Mesodermal cell (in vitro differentiated cells): ENCODE results near the gene BARX1.
A peak's percentile ranks its signal among the peaks of the same experiment; 100 is the strongest.

Experiments
- H3K27ac ChIP-seq: 2 replicates; pipeline ENCODE4 v1.7.0; 2013; ENCODE audit warnings: mild to moderate bottlenecking, low read depth, low read length, moderate library complexity; ENCODE audit not compliant: severe bottlenecking
- H3K36me3 ChIP-seq: 2 replicates; pipeline ENCODE4 v1.7.1; 2013; ENCODE audit warnings: mild to moderate bottlenecking, low read length, moderate library complexity; ENCODE audit not compliant: control insufficient read depth, insufficient read depth
- H3K4me1 ChIP-seq: one replicate; pipeline ENCODE4 v1.7.1; 2013; ENCODE audit warnings: mild to moderate bottlenecking, low read length; ENCODE audit not compliant: insufficient read depth, control insufficient read depth, poor library complexity, severe bottlenecking
- H3K4me3 ChIP-seq: 2 replicates; pipeline ENCODE4 v1.7.0; 2013; ENCODE audit warnings: low read length, control low read depth, mild to moderate bottlenecking; ENCODE audit not compliant: insufficient read depth, poor library complexity, severe bottlenecking; ENCODE audit errors: extremely low read depth
- H3K9me3 ChIP-seq: 2 replicates; pipeline ENCODE4 v1.7.1; 2013; ENCODE audit warnings: mild to moderate bottlenecking, low read length, moderate library complexity; ENCODE audit not compliant: control insufficient read depth
- WGBS, 2 experiments: methylation state at CpG; one replicate each; pipeline ENCODE4 v1.1.5; 2013; ENCODE audit warnings: missing lambda C conversion rate in 2 of 2; ENCODE audit not compliant: insufficient coverage in 2 of 2; 5-methylcytosine and 5-hydroxymethylcytosine counted together

Gene BARX1

DNA sequence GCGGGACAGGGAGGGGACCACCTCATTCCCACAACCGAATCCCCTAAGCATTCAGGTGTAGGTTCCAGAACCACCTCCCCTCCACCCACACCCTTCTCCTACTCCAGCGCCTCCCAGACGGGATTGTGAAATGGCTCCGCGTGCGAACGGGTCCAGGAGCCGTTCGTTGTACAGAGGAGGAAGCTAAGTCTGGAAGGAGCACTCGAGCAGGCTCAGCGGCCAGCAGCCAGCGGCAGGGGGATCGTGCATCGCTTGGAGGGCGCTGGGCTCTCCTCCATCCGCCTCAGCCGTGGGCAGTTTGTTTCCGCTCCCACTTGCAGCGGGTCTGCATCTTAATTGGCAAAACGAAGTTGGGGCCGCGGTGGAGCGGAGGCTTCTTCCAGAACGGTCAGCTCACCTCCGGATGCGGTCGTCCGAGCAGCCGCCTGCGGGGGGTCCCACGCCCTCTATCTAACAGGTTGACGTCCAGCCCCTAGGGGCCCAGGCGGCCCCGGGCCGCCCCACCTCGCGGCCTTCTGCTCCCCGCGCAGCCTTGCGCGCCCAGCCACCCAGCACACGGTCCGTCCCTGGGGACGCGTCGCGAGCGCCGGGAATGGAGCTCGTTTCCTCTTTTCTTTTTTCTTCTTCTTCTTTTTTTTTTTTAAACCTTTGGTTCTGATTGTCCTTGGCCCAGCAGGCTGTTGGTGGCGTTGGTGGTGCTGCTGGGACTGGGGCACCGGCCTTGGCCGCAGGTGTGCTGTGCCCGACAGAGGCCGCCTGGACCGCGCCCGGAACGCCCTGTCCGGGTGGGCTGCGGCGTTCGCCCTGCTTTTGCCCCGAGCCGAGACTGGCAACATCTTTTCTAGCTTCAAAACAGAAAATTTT, 3.9 kb upstream of the BARX1 start:
- no peaks in the 10 kb centered on the region for H3K36me3 ChIP-seq
- no peaks in the 10 kb centered on the region for H3K9me3 ChIP-seq
- peak overlapping the region; percentile 5 for H3K4me3 ChIP-seq
- no peak overlapping the region for H3K27ac ChIP-seq
- peaks cover 16% of the 10 kb centered on the region for H3K4me1 ChIP-seq
- 1 to 2% methylated on average over 53 to 64 of the region's 66 CpGs for WGBS, 2 experiments

DNA sequence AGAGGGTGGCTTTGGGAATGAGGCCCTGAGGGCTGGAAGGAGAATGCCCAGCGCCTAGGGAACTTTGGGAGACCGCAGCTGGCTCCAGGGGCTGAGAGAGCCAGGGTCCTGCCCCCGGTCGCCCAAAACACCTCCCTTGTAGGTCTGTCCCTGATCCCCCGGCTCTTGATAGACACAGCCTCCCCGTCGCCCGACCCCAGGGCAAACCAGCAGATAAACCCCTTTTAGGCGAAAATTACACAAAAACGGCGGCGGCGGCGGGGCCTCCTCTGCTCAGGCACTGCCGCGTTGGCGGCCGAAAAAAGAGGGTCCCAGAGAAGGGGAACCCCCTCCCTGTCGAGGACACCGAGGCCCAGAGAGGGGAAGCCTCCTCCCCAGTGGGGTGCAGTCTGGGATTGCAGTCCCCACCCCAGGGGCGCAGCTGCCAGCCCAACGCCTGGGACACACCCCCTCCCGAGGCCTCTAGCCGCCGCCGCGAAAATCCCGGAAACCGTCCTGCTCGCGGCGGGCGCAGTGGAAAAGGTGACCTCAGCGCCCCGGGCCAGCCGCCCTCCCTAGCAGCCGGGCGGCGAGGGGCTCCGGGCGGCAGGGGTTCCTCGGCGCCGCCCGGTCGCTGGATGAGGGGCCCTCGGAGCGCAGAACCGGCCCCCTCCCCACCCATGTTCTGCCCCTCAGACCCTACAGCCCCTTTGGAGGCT, 3.1 kb upstream of the BARX1 start:
- Histone ChIP-seq H3K36me3 (no peaks in the 10 kb centered on the region), H3K27ac (no peak overlapping the region), H3K4me3 (peak overlapping the region; percentile 5), H3K4me1 (peaks cover 17% of the 10 kb centered on the region), H3K9me3 (no peaks in the 10 kb centered on the region)
- WGBS, 2 experiments, result 3 to 6% methylated on average over 27 to 30 of the region's 49 CpGs

DNA sequence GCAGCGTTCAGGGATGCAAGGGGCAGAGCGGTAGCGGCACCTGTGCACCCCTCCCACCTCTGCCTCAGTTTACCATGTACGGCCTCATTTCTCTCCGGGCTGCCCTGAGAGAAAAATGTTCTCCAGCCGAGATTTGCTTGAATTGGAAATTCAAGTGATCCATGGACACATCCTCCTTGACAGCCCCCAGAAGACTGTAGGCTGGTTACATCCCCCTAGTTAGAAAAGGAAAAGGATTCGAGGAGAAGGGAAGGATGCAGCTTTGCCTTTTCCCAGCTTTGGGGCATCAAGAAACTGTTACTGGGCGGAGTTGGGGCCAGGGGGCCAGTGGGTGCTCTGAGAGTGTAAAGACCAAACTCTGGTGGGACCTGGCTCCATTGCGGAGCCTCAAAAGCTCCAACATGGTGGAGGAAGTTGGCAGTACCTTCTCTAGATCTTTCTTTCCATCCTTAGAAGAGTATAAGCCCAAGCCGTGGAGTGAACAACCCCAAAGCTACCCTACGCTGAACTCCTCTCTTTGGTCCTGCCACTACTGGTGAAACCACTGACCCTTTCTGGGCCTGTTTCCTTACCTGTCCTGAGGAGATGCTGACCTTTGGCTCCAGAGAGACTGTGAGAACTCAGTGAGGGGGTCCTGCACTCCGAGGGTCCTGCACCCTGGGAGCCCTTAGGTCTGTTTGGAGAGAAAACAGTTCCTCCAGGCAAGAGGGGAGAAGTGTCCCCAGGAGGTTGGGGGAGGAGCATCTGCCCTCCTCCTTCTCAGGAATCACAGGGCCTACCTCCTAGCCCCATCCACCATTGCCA, 1.0 kb upstream of the BARX1 start:
- Histone ChIP-seq H3K9me3 (no peaks in the 10 kb centered on the region), H3K4me1 (peaks cover 27% of the 10 kb centered on the region), H3K4me3 (no peak overlapping the region), H3K36me3 (no peaks in the 10 kb centered on the region), H3K27ac (no peak overlapping the region)
- 29 to 54% methylated on average over 6 to 8 of the region's 12 CpGs for WGBS, 2 experiments

DNA sequence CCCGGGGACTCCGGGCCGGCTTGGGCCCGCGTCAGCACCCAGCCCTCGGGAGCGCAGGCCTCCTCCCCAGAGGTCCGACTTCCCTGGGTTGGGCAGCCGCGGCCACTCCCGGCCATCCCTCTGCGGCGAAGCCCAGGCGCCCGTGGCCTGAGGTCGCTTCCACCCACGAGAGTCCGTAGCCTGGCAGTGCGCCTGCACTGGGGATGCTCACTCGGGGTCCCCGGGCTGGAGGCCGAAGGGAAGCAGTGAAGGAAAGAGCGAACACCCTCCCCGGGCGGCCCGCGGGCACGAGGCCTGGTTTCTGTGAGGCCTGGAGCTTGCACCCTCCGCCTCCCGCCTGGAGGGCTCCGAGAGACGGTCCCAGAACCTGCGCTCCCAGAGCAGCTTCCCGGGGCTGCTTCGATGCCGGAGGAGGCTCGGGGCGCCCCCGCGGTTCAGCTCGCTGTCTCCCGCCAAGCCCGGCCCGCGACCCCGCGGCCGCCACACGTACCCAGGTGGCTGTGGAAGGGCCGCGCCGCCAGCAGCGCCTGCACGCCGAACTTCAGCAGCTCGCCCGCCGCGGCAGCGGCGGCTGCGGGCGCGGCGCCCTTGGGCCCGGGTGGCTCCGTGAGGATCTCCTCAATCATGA, 607 bp downstream of the BARX1 start:
- H3K27ac ChIP-seq, result no peak overlapping the region
- 1 to 2% methylated on average over 53 to 56 of the region's 67 CpGs for WGBS, 2 experiments
- H3K4me3 ChIP-seq, result peak overlapping the region; percentile 5
- peaks cover 27% of the 10 kb centered on the region for H3K4me1 ChIP-seq
- peaks cover 6% of the 10 kb centered on the region for H3K9me3 ChIP-seq
- H3K36me3 ChIP-seq, result no peaks in the 10 kb centered on the region

DNA sequence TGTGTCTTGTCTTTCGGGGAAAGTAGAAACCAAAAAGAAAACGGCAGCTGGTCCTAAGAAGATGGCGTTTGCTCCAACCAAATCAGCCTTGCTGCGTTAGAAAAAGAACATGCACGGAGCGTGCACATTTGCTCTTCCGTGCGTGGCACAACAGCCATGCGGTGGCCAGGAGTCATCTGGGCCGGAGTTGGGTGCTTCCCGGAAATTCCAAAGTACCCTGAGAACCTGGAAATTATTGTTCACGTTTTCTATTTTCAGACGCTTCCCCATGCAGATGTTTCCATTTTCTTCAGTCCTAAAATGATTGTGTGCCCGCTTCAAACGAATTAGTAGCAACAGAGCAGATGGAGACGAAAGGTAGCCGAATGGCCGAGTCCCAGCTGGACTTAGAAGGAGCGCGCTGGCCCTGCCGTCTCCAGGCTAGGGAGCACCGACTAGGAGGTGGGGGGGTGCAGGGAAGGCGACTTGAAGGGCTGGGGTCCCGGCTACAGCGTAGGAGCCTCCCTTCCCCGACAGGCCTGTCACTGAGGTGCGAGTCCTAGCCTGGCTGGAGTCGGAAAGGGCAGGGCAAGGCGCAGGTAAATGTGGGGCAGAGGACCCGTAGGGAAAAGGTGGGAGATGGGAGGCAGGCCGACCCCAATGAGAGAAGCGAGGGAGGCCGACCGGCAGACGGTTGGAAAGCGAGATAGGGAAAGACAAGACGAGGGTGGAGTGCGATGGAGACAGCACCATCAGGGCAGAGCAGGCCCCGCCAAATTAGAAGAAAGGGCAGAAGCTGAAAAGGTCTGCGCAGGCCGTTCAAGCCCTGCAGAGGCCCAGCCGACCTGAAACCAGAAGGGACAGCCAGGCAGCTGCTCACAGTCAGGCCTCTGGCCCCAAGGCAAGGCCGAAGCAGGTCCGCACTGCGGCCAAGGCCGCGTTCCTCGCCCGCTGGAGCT, 1.4 kb downstream of the BARX1 start:
- 6% methylated on average over 36 to 47 of the region's 49 CpGs for WGBS, 2 experiments

DNA sequence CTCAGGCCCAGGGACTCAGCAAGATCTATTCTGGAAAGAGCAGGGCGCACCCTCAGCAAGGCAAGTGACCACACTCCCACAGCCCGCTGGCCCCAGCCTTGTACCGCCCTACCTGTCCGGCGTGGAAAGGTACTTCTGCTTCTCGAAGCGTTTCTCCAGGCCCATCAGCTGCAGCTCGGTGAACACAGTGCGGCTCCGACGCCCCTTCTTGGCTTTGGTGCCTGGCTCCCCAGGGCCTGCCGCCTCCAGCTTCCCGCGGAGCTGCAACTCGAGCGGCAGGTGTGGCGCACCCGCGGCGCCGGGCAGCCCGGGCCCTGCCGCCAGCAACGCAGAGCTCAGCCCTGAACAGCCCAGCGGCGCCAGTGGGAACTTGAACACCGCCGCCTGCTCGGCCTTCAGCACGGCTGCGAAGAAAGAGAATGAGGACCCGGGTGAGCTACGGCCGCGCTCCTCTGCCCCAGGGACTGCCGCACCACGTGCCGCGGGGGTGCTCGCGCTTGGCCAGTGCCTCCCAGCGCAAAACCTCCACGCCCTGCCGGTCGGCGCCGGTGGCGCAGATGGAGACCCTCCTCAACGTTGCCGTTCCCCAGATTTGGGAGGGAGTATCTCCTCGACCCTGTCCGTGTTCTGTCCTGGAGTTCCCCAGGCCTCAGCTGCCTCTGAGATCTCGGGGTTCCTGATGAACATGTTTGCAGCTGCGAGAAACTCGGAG, 2.2 kb downstream of the BARX1 start:
- Histone ChIP-seq H3K9me3 (peaks cover 6% of the 10 kb centered on the region), H3K36me3 (no peaks in the 10 kb centered on the region), H3K27ac (no peak overlapping the region), H3K4me3 (no peak overlapping the region), H3K4me1 (peaks cover 11% of the 10 kb centered on the region)
- 1 to 2% methylated on average over 43 to 55 of the region's 55 CpGs for WGBS, 2 experiments

More for the DNA sequence above, 1.4 kb downstream of the BARX1 start:
- Histone ChIP-seq H3K36me3 (no peaks in the 10 kb centered on the region), H3K9me3 (peaks cover 6% of the 10 kb centered on the region), H3K27ac (no peak overlapping the region), H3K4me3 (no peak overlapping the region), H3K4me1 (peaks cover 19% of the 10 kb centered on the region)

DNA sequence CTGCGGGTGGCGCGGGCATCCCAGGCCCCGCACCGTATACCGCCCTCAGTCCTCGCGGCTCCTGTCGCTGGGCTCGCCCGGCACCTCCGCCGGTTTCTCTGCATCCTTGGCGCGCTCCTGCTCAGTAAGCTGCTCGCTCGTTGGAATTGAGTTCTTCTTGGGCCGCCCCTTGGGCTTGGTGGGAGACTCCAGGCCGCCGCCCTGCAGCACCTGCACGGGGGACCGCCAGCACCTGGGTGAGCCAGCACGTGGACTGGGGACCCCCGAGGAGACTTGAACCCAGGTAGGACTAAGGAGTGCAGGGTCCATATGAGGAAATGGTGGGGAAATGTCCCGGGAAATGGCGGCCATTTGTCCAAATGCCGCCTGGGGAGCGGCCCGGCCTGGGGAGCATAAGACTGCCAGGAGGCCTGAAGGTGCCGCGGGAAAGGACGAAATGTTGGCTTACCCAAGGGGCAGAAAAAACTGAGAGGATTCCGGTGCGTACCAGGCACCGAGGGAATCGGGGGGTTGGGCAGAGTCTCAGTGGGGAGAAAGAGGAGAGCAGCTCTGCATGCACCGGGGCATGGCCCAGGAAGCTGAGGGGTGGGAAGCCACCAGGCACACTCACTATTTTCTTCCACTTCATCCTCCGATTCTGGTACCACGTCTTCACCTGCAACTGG, 2.9 kb downstream of the BARX1 start:
- no peak overlapping the region for H3K27ac ChIP-seq
- H3K4me3 ChIP-seq, result no peak overlapping the region
- WGBS, 2 experiments, result 2 to 3% methylated on average over 28 to 37 of the region's 39 CpGs
- peaks cover 6% of the 10 kb centered on the region for H3K9me3 ChIP-seq
- peaks cover 11% of the 10 kb centered on the region for H3K4me1 ChIP-seq
- H3K36me3 ChIP-seq, result no peaks in the 10 kb centered on the region

DNA sequence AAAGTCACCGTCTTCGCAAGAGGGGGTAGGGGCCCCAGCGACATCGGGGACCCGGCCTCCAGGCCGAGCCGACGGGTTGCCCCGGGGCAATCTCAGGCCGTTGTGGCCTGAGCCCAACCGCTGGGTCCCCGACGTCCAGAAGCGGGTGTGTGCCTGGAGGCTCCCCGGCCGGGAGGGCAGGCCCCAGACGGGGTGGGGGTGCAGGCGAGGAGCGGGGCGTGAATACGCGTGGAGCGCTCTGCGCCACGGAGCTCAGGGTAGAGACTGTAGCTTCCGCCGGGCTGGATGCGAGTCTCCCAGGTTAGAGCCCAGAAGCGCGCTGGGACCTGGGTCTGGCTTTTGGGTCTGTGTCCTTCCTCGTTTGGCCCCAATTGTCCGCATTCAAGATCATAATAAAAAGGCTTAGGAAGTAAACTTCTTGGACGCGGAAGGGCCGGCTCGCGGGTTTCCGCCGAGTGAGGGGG, 3.5 kb downstream of the BARX1 start:
- peaks cover 11% of the 10 kb centered on the region for H3K4me1 ChIP-seq
- H3K4me3 ChIP-seq, result no peak overlapping the region
- WGBS, 2 experiments, result 0 to 1% methylated on average over 23 to 29 of the region's 39 CpGs

More for the DNA sequence above, 3.5 kb downstream of the BARX1 start:
- no peak overlapping the region for H3K27ac ChIP-seq
- H3K9me3 ChIP-seq, result peaks cover 6% of the 10 kb centered on the region
- no peaks in the 10 kb centered on the region for H3K36me3 ChIP-seq
